H1 (cell line): ENCODE results near the gene SCUBE2. TPM values are rescaled to one million over a fixed set of nuclear protein-coding genes. Genes with fewer than 3 reads are reported as not detected.

ENCODE experiments used
- CTCF ChIA-PET: fragments of 300-600 bp; sonication (Branson Sonifier 250); formaldehyde crosslinking; loops from one replicate; lab custom pipeline; 2021; ENCODE audit not compliant: partially characterized antibody; lab: Charles Lee
- POLR2A ChIA-PET: fragments of 300-600 bp; sonication (Branson Sonifier 250); formaldehyde crosslinking; loops from one replicate; lab custom pipeline; 2021; ENCODE audit warnings: inconsistent platforms; ENCODE audit not compliant: partially characterized antibody; lab: Charles Lee
- DNase-seq, 2 experiments: peaks; one replicate each; pipeline versions ENCODE4 v3.0.0 to v3.0.0-alpha.2; 2010 to 2022; ENCODE audit warnings: low spot score in 2 of 2, low read depth in 1 of 2, mixed read lengths in 1 of 2
- FAIRE-seq: peaks from 2 replicates; lab custom pipeline; 2011; peaks lifted over from hg19 to GRCh38; lab: Jason Lieb, UNC
- H2AFZ ChIP-seq: 2 replicates; pipeline ENCODE4 v1.8.1; 2012; ENCODE audit warnings: low read length, inconsistent platforms
- H2AK5ac ChIP-seq: 2 replicates; pipeline ENCODE4 v1.6.1; 2013; ENCODE audit warnings: low read depth, low read length
- H2BK120ac ChIP-seq: replicated peaks from 2 replicates; pipeline ENCODE3; 2013; ENCODE audit warnings: low read depth, low read length, inconsistent platforms
- H2BK12ac ChIP-seq: 2 replicates; pipeline ENCODE4 v1.6.1; 2013; ENCODE audit warnings: low read depth, low read length
- H2BK15ac ChIP-seq: 2 replicates; pipeline ENCODE4 v1.6.1; 2013; ENCODE audit warnings: low read length
- H2BK20ac ChIP-seq: 2 replicates; pipeline ENCODE4 v1.6.1; 2013; ENCODE audit warnings: low read length
- H2BK5ac ChIP-seq: 2 replicates; pipeline ENCODE4 v1.6.1; 2013; ENCODE audit warnings: low read depth, low read length
- H3K14ac ChIP-seq: 2 replicates; pipeline ENCODE4 v1.6.1; 2013; ENCODE audit warnings: inconsistent platforms; ENCODE audit not compliant: insufficient read length
- H3K18ac ChIP-seq: 2 replicates; pipeline ENCODE4 v1.6.1; 2013; ENCODE audit warnings: low read length; ENCODE audit errors: extremely low read depth
- H3K23ac ChIP-seq: 2 replicates; pipeline ENCODE4 v1.6.1; 2013; ENCODE audit warnings: inconsistent platforms; ENCODE audit not compliant: insufficient read length
- H3K23me2 ChIP-seq: 2 replicates; pipeline ENCODE4 v1.6.1; 2013; ENCODE audit warnings: low read depth, low read length
- H3K27ac ChIP-seq: 2 replicates; pipeline ENCODE4 v1.6.1; 2011; ENCODE audit warnings: low read depth, low read length, inconsistent platforms
- H3K27me3 ChIP-seq, 4 experiments: replicated peaks in 1 of 4; 1 replicate in 1 of 4; 2 replicates in 3 of 4; pipeline versions ENCODE4 v1.6.1 to v1.8.1; 2011 to 2013; ENCODE audit warnings: low read length in 3 of 4, mild to moderate bottlenecking in 3 of 4, inconsistent platforms in 2 of 4, mixed read lengths in 2 of 4, moderate library complexity in 1 of 4; ENCODE audit not compliant: control insufficient read depth in 3 of 4, insufficient read depth in 3 of 4; ENCODE audit errors: extremely low read depth in 1 of 4
- H3K36me3 ChIP-seq, 4 experiments: 2 replicates each; pipeline versions ENCODE4 v1.6.1 to v1.8.1; 2011 to 2013; ENCODE audit warnings: mild to moderate bottlenecking in 4 of 4, low read length in 3 of 4, moderate library complexity in 2 of 4, control low read depth in 1 of 4, inconsistent platforms in 1 of 4; ENCODE audit not compliant: insufficient read depth in 4 of 4, control insufficient read depth in 2 of 4
- H3K4ac ChIP-seq: replicated peaks from 2 replicates; pipeline ENCODE3; 2013; ENCODE audit warnings: low read length, low read depth, mixed read lengths, inconsistent platforms; ENCODE audit not compliant: insufficient read length
- H3K4me1 ChIP-seq, 4 experiments: replicated peaks in 1 of 4; 1 replicate in 1 of 4; 2 replicates in 3 of 4; pipeline versions ENCODE4 v1.6.1 to v1.8.1; 2011 to 2013; ENCODE audit warnings: low read length in 3 of 4, inconsistent platforms in 2 of 4, mixed read lengths in 1 of 4; ENCODE audit not compliant: insufficient read depth in 4 of 4, control insufficient read depth in 3 of 4
- H3K4me2 ChIP-seq, 2 experiments: 2 replicates each; pipeline versions ENCODE4 v1.6.1 to v1.8.1; 2011 to 2013; ENCODE audit warnings: low read depth in 2 of 2, low read length in 2 of 2, control low read depth in 1 of 2, inconsistent platforms in 1 of 2, mild to moderate bottlenecking in 1 of 2; ENCODE audit not compliant: insufficient read depth in 1 of 2
- H3K4me3 ChIP-seq, 4 experiments: fragments of 200-600, 300-600 bp in 1 of 4; sonication (generic), shearing (Covaris generic), sonication (Bioruptor Twin) in 1 of 4; 2 replicates each; pipeline versions ENCODE4 v1.5.1 to v1.8.1; 2011 to 2016; ENCODE audit warnings: low read length in 4 of 4, low read depth in 3 of 4, control low read depth in 2 of 4, inconsistent platforms in 2 of 4, mild to moderate bottlenecking in 2 of 4, mixed read lengths in 1 of 4, moderate library complexity in 1 of 4; ENCODE audit not compliant: insufficient read depth in 2 of 4; ENCODE audit errors: extremely low read depth in 1 of 4
- H3K56ac ChIP-seq: replicated peaks from 2 replicates; pipeline ENCODE3; 2013; ENCODE audit warnings: low read depth, mild to moderate bottlenecking, mixed read lengths, low read length, inconsistent platforms; ENCODE audit not compliant: insufficient read length
- H3K79me1 ChIP-seq: 2 replicates; pipeline ENCODE4 v1.6.1; 2013; ENCODE audit warnings: low read depth, low read length, control low read depth
- H3K79me2 ChIP-seq, 2 experiments: 2 replicates each; pipeline versions ENCODE4 v1.6.1 to v1.8.1; 2012 to 2013; ENCODE audit warnings: low read length in 2 of 2, mild to moderate bottlenecking in 2 of 2, inconsistent platforms in 1 of 2; ENCODE audit not compliant: insufficient read depth in 2 of 2, control insufficient read depth in 1 of 2
- H3K9ac ChIP-seq, 4 experiments: replicated peaks in 1 of 4; 1 replicate in 1 of 4; 2 replicates in 3 of 4; pipeline versions ENCODE4 v1.6.1 to v1.8.1; 2011 to 2013; ENCODE audit warnings: low read depth in 3 of 4, low read length in 3 of 4, control low read depth in 2 of 4, mild to moderate bottlenecking in 2 of 4, moderate library complexity in 2 of 4, inconsistent platforms in 1 of 4; ENCODE audit errors: extremely low read depth in 1 of 4
- H3K9me3 ChIP-seq, 2 experiments: 2 replicates each; pipeline versions ENCODE4 v1.6.1 to v1.8.1; 2012 to 2013; ENCODE audit warnings: mild to moderate bottlenecking in 2 of 2, moderate library complexity in 2 of 2, control low read depth in 1 of 2, inconsistent platforms in 1 of 2, low read depth in 1 of 2, low read length in 1 of 2, mixed read lengths in 1 of 2; ENCODE audit not compliant: insufficient read depth in 2 of 2
- H4K20me1 ChIP-seq, 2 experiments: replicated peaks in 1 of 2; 2 replicates each; pipeline versions ENCODE3 to v1.8.1; 2011 to 2013; ENCODE audit warnings: inconsistent platforms in 2 of 2, low read length in 2 of 2, mild to moderate bottlenecking in 1 of 2; ENCODE audit not compliant: insufficient read depth in 2 of 2, control insufficient read depth in 1 of 2
- H4K5ac ChIP-seq: 2 replicates; pipeline ENCODE4 v1.6.1; 2013; ENCODE audit warnings: low read length, low read depth, mixed read lengths, inconsistent platforms; ENCODE audit not compliant: insufficient read length
- H4K8ac ChIP-seq: 2 replicates; pipeline ENCODE4 v1.8.0; 2013; ENCODE audit warnings: mild to moderate bottlenecking, moderate library complexity, low read length, inconsistent platforms; ENCODE audit not compliant: insufficient read depth; ENCODE audit errors: extremely low read depth
- H4K91ac ChIP-seq: replicated peaks from 2 replicates; pipeline ENCODE3; 2013; ENCODE audit warnings: low read length, mixed read lengths, inconsistent platforms; ENCODE audit not compliant: insufficient read length
- BRCA1 ChIP-seq: IDR thresholded peaks from 2 replicates; pipeline ENCODE4 v1.6.1; 2012; ENCODE audit warnings: low read depth, low read length, improper control_type of control experiment
- CREB1 ChIP-seq: IDR thresholded peaks from 2 replicates; pipeline ENCODE4 v1.6.1; 2012; ENCODE audit warnings: inconsistent platforms
- FOSL1 ChIP-seq: IDR thresholded peaks from 2 replicates; pipeline ENCODE4 v1.6.1; 2011; ENCODE audit warnings: mild to moderate bottlenecking, low read depth, low read length, moderate library complexity; ENCODE audit not compliant: insufficient read depth
- GTF2F1 ChIP-seq: IDR thresholded peaks from 2 replicates; pipeline ENCODE4 v1.6.1; 2012; ENCODE audit warnings: low read depth, low read length, improper control_type of control experiment, borderline replicate concordance
- HDAC2 ChIP-seq, 2 experiments: fragments of 300-600 bp in 1 of 2; sonication (generic) in 1 of 2; IDR thresholded peaks; 2 replicates each; pipeline ENCODE4 v1.6.1; 2011 to 2012; ENCODE audit warnings: low read depth in 2 of 2, low read length in 2 of 2, mild to moderate bottlenecking in 2 of 2, moderate library complexity in 2 of 2, borderline replicate concordance in 1 of 2, inconsistent platforms in 1 of 2
- NRF1 ChIP-seq: IDR thresholded peaks from 2 replicates; pipeline ENCODE4 v1.6.1; 2011; ENCODE audit warnings: mild to moderate bottlenecking, low read depth, low read length, improper control_type of control experiment
- SP2 ChIP-seq: IDR thresholded peaks from 2 replicates; pipeline ENCODE4 v1.6.1; 2012; ENCODE audit warnings: mild to moderate bottlenecking, low read length, inconsistent platforms
- WGBS, 2 experiments: shearing (Covaris generic) in 1 of 2; methylation state at CpG; one replicate each; pipeline versions ENCODE4 v1.1.6 to v1.1.7; 2013 to 2015; ENCODE audit warnings: low lambda C conversion rate in 2 of 2, mixed read lengths in 2 of 2, inconsistent platforms in 1 of 2, low coverage in 1 of 2, missing lambda C conversion rate in 1 of 2; ENCODE audit not compliant: insufficient replicate concordance in 2 of 2, insufficient coverage in 1 of 2, insufficient read length in 1 of 2; ENCODE audit errors: extremely low coverage in 1 of 2, missing lambda C conversion rate in 1 of 2; 5-methylcytosine and 5-hydroxymethylcytosine counted together
- polyA plus RNA-seq, 7 experiments: library from polyadenylated mRNA; depleted of rRNA in 3 of 7; stranded (reverse) in 5 of 7; unstranded in 2 of 7; fragments of >200 nt in 5 of 7; fragments of 200-250 nt in 2 of 7; gene quantifications; 1 replicate in 5 of 7; 2 replicates in 1 of 7; 4 replicates in 1 of 7; pipeline versions ENCODE4 v1.2.1 to v1.2.3, GENCODE V29; 2011 to 2013; ENCODE audit warnings: missing spikeins in 2 of 7, mixed read lengths in 2 of 7
- total RNA-seq: library from RNA; stranded (reverse); fragmentation: NEBNext Ultra II Directional; extraction: Animal tissue kit (Norgen Biotek cat#: 25700); gene quantifications from 2 replicates; pipeline ENCODE4 v1.2.1, GENCODE V29; 2021
- TF ChIP-seq, protein P1 (sequence below): IDR thresholded peaks from 2 replicates; pipeline ENCODE4 v1.6.1; 2012; ENCODE audit warnings: low read length, inconsistent platforms

SCUBE2 gene
- total and polyA plus RNA-seq, 2 of the 8 experiments (the other 6 are each of a cell fraction or from before 2014, with no cell fraction given) = 0.29 to 1.2 TPM

GRCh38 chr11:9061807-9062206, 29.6 kb downstream of the SCUBE2 start:
- no peak overlapping the region for H3K23ac ChIP-seq
- H4K8ac ChIP-seq = no peak overlapping the region
- DNase-seq = no peak
- ChIA-PET POLR2A (no interaction called here), CTCF (interaction anchor here (0.6 to 11.7 kb wide), 16 partner anchors 8 to 147 kb away, joined by 3 to 137 read pairs (median 4); no protein-coding TSS in a partner anchor)
- no peak overlapping the region for H3K4ac ChIP-seq
- 87% methylated on average over 1 of the region's 1 CpG; no CpG with 5 or more reads in 1 of the 2 experiments for WGBS, 2 experiments
- no peak overlapping the region for H2AK5ac ChIP-seq
- no peak overlapping the region for H3K4me2 ChIP-seq
- no peak overlapping the region for H3K18ac ChIP-seq
- no peaks in the 10 kb centered on the region for H3K9me3 ChIP-seq
- H3K27me3 ChIP-seq = no peaks in the 10 kb centered on the region
- no peak overlapping the region for H3K56ac ChIP-seq
- H3K14ac ChIP-seq = no peak overlapping the region
- H3K79me2 ChIP-seq = no peaks in the 10 kb centered on the region
- no peak overlapping the region for H3K27ac ChIP-seq
- H2BK5ac ChIP-seq = no peak overlapping the region
- no peak overlapping the region for H3K4me3 ChIP-seq
- no peak overlapping the region for H2BK15ac ChIP-seq
- no peak overlapping the region for H2BK12ac ChIP-seq
- no peak overlapping the region for H2BK20ac ChIP-seq
- H4K91ac ChIP-seq = no peak overlapping the region
- peaks cover 0 to 6% (median 0%) of the 10 kb centered on the region in 4 experiments; a peak in 2 of 7 replicates for H3K4me1 ChIP-seq
- no peak overlapping the region for H4K5ac ChIP-seq
- no peak overlapping the region for H2AFZ ChIP-seq
- no peaks in the 10 kb centered on the region for H3K36me3 ChIP-seq
- no peaks in the 10 kb centered on the region for H3K23me2 ChIP-seq
- no peak for TF ChIP-seq CREB1
- TF ChIP-seq, protein P1, sequence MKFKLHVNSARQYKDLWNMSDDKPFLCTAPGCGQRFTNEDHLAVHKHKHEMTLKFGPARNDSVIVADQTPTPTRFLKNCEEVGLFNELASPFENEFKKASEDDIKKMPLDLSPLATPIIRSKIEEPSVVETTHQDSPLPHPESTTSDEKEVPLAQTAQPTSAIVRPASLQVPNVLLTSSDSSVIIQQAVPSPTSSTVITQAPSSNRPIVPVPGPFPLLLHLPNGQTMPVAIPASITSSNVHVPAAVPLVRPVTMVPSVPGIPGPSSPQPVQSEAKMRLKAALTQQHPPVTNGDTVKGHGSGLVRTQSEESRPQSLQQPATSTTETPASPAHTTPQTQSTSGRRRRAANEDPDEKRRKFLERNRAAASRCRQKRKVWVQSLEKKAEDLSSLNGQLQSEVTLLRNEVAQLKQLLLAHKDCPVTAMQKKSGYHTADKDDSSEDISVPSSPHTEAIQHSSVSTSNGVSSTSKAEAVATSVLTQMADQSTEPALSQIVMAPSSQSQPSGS = no peak
- no peak for TF ChIP-seq HDAC2 (IDR thresholded peaks at IDR 0.05; ENCODE audit: borderline replicate concordance in 1 of 2, low read depth in 2 of 2, low read length in 2 of 2)
- TF ChIP-seq GTF2F1 = no peak
- TF ChIP-seq NRF1 = no peak
- no peak for TF ChIP-seq BRCA1
- no peak for TF ChIP-seq SP2
- no peak for TF ChIP-seq FOSL1
- no peak overlapping the region for H2BK120ac ChIP-seq
- no peaks in the 10 kb centered on the region for H4K20me1 ChIP-seq
- H3K9ac ChIP-seq = no peak overlapping the region
- FAIRE-seq = no peak
- no peaks in the 10 kb centered on the region for H3K79me1 ChIP-seq
